Activated CD8-positive, alpha-beta memory T cell treated with anti-CD3 and anti-CD28 coated beads, Interleukin-2, amount 10 ng/mL, durations not matched to agents 7 days and 5 days (primary cell): ENCODE measurements around the gene CHST13. TPM values are rescaled to one million over a fixed set of nuclear protein-coding genes. Genes with fewer than 3 reads are reported as not detected.
A peak's percentile ranks its signal among the peaks of the same experiment; 100 is the strongest.

Experiments used
- ATAC-seq: fragments of 150-1000 bp; cut with Tn5 transposase; one replicate; pipeline ENCODE4 v1.10.0; 2021; ENCODE audit warnings: moderate library complexity
- CTCF ChIA-PET: fragments of 350-600 bp; sonication (Branson Sonifier 250); formaldehyde crosslinking; loops from one replicate; lab custom pipeline; 2021; ENCODE audit warnings: antibody characterized with exemption; lab: Charles Lee
- DNase-seq: peaks from one replicate; pipeline ENCODE4 v3.0.0-alpha.2; 2020
- H3K27ac Mint-ChIP-seq: one replicate; pipeline ENCODE4 v1.8.0; 2021; ENCODE audit warnings: mild to moderate bottlenecking, mixed read lengths
- H3K27me3 Mint-ChIP-seq: one replicate; pipeline ENCODE4 v1.8.0; 2021; ENCODE audit warnings: mixed read lengths
- H3K36me3 Mint-ChIP-seq: one replicate; pipeline ENCODE4 v1.8.0; 2021; ENCODE audit warnings: mild to moderate bottlenecking, mixed read lengths
- H3K4me1 Mint-ChIP-seq: one replicate; pipeline ENCODE4 v1.8.0; 2021; ENCODE audit warnings: mixed read lengths
- H3K4me3 Mint-ChIP-seq: one replicate; pipeline ENCODE4 v1.8.0; 2021; ENCODE audit warnings: mild to moderate bottlenecking, moderate library complexity, mixed read lengths
- H3K9me3 Mint-ChIP-seq: one replicate; pipeline ENCODE4 v1.8.0; 2022; ENCODE audit warnings: low read depth, mixed read lengths
- total RNA-seq, 2 experiments: library from RNA; stranded (reverse); gene quantifications; one replicate each; pipeline ENCODE4 v1.2.3, GENCODE V29; 2021

CHST13 gene
- total RNA-seq, 2 experiments from 2014 or later = not detected

GRCh38 chr3:126538966-126539365 lies 15.0 kb downstream of the CHST13 start:
- Mint-ChIP-seq H3K9me3 (peaks cover 3% of the 10 kb centered on the region), H3K27ac (no peak overlapping the region), H3K4me3 (no peak overlapping the region), H3K27me3 (peaks cover 4% of the 10 kb centered on the region), H3K36me3 (no peaks in the 10 kb centered on the region), H3K4me1 (peaks cover 6% of the 10 kb centered on the region)
- ATAC-seq (no peak), DNase-seq (no peak)
- CTCF ChIA-PET = no interaction called here

GRCh38 chr3:126539558-126540250 lies 15.7 kb downstream of the CHST13 start:
- no peak for DNase-seq
- Mint-ChIP-seq H3K27me3 (peaks cover 3% of the 10 kb centered on the region), H3K27ac (no peak overlapping the region), H3K36me3 (no peaks in the 10 kb centered on the region), H3K9me3 (peaks cover 3% of the 10 kb centered on the region), H3K4me3 (no peak overlapping the region), H3K4me1 (peaks cover 6% of the 10 kb centered on the region)
- CTCF ChIA-PET = no interaction called here
- no peak for ATAC-seq

GRCh38 chr3:126540342-126540849 lies 16.4 kb downstream of the CHST13 start:
- H3K27ac Mint-ChIP-seq = no peak overlapping the region
- H3K9me3 Mint-ChIP-seq = peaks cover 3% of the 10 kb centered on the region
- DNase-seq (no peak), ATAC-seq (no peak)
- no peaks in the 10 kb centered on the region for H3K36me3 Mint-ChIP-seq
- CTCF ChIA-PET = no interaction called here
- peaks cover 3% of the 10 kb centered on the region for H3K27me3 Mint-ChIP-seq
- H3K4me3 Mint-ChIP-seq = no peak overlapping the region
- H3K4me1 Mint-ChIP-seq = peaks cover 6% of the 10 kb centered on the region

GRCh38 chr3:126540951-126541627 lies 17.1 kb downstream of the CHST13 start:
- H3K4me1 Mint-ChIP-seq = peaks cover 6% of the 10 kb centered on the region
- ATAC-seq = no peak

GRCh38 chr3:126541628-126542339 lies 17.8 kb downstream of the CHST13 start:
- Mint-ChIP-seq H3K36me3 (no peaks in the 10 kb centered on the region), H3K4me1 (peaks cover 6% of the 10 kb centered on the region), H3K27me3 (peaks cover 5% of the 10 kb centered on the region), H3K27ac (no peak overlapping the region), H3K4me3 (no peak overlapping the region), H3K9me3 (peaks cover 3% of the 10 kb centered on the region)
- CTCF ChIA-PET = no interaction called here
- ATAC-seq (no peak), DNase-seq (no peak)

More at GRCh38 chr3:126540951-126541627, 17.1 kb downstream of the CHST13 start:
- H3K27ac Mint-ChIP-seq = no peak overlapping the region
- no peaks in the 10 kb centered on the region for H3K36me3 Mint-ChIP-seq
- H3K9me3 Mint-ChIP-seq = peaks cover 3% of the 10 kb centered on the region
- CTCF ChIA-PET = no interaction called here
- H3K4me3 Mint-ChIP-seq = no peak overlapping the region
- peaks cover 3% of the 10 kb centered on the region for H3K27me3 Mint-ChIP-seq
- DNase-seq = no peak

- H3K27ac Mint-ChIP-seq = no peak overlapping the region
- DNase-seq (peak; percentile 37), ATAC-seq (no peak)
- CTCF ChIA-PET = no interaction called here
- H3K4me1 Mint-ChIP-seq = peaks cover 6% of the 10 kb centered on the region
- no peaks in the 10 kb centered on the region for H3K36me3 Mint-ChIP-seq
- H3K4me3 Mint-ChIP-seq = no peak overlapping the region
- peaks cover 11% of the 10 kb centered on the region for H3K27me3 Mint-ChIP-seq
- peaks cover 3% of the 10 kb centered on the region for H3K9me3 Mint-ChIP-seq
Observed at GRCh38 chr3:126542340-126543241, 18.6 kb downstream of the CHST13 start.

- Mint-ChIP-seq H3K9me3 (peaks cover 3% of the 10 kb centered on the region), H3K27ac (no peak overlapping the region), H3K4me3 (no peak overlapping the region), H3K4me1 (peaks cover 6% of the 10 kb centered on the region), H3K27me3 (peaks cover 12% of the 10 kb centered on the region), H3K36me3 (no peaks in the 10 kb centered on the region)
- no peak for DNase-seq
- ATAC-seq = no peak
- CTCF ChIA-PET = no interaction called here
Observed at GRCh38 chr3:126543457-126544061, 19.6 kb downstream of the CHST13 start.

- ATAC-seq (no peak), DNase-seq (peak; percentile 27)
- Mint-ChIP-seq H3K4me1 (peaks cover 6% of the 10 kb centered on the region), H3K27me3 (peaks cover 17% of the 10 kb centered on the region), H3K36me3 (no peaks in the 10 kb centered on the region), H3K27ac (no peak overlapping the region), H3K4me3 (no peak overlapping the region), H3K9me3 (peaks cover 3% of the 10 kb centered on the region)
- CTCF ChIA-PET = no interaction called here
Observed at GRCh38 chr3:126544596-126545281, 20.8 kb downstream of the CHST13 start.

- CTCF ChIA-PET = no interaction called here
- ATAC-seq (no peak), DNase-seq (no peak)
- no peak overlapping the region for H3K27ac Mint-ChIP-seq
- peaks cover 4% of the 10 kb centered on the region for H3K4me1 Mint-ChIP-seq
- H3K9me3 Mint-ChIP-seq = no peaks in the 10 kb centered on the region
- no peak overlapping the region for H3K4me3 Mint-ChIP-seq
- no peaks in the 10 kb centered on the region for H3K36me3 Mint-ChIP-seq
- H3K27me3 Mint-ChIP-seq = peaks cover 17% of the 10 kb centered on the region
Observed at GRCh38 chr3:126545544-126545943, 21.6 kb downstream of the CHST13 start.

- ATAC-seq (no peak), DNase-seq (peak; percentile 31)
- peaks cover 14% of the 10 kb centered on the region for H3K27me3 Mint-ChIP-seq
- no peaks in the 10 kb centered on the region for H3K36me3 Mint-ChIP-seq
- no peaks in the 10 kb centered on the region for H3K9me3 Mint-ChIP-seq
- H3K4me1 Mint-ChIP-seq = no peaks in the 10 kb centered on the region
- H3K27ac Mint-ChIP-seq = no peak overlapping the region
- CTCF ChIA-PET = no interaction called here
- no peak overlapping the region for H3K4me3 Mint-ChIP-seq
Observed at GRCh38 chr3:126546013-126546412, 22.1 kb downstream of the CHST13 start.

GRCh38 chr3:126546549-126547239 lies 22.7 kb downstream of the CHST13 start:
- no peak for ATAC-seq
- DNase-seq = no peak
- Mint-ChIP-seq H3K36me3 (no peaks in the 10 kb centered on the region), H3K4me3 (no peak overlapping the region), H3K4me1 (no peaks in the 10 kb centered on the region), H3K9me3 (no peaks in the 10 kb centered on the region), H3K27ac (no peak overlapping the region), H3K27me3 (peaks cover 14% of the 10 kb centered on the region)
- CTCF ChIA-PET = no interaction called here

- ATAC-seq (no peak), DNase-seq (no peak)
- H3K4me3 Mint-ChIP-seq = no peak overlapping the region
- no peak overlapping the region for H3K27ac Mint-ChIP-seq
- no peaks in the 10 kb centered on the region for H3K9me3 Mint-ChIP-seq
- no peaks in the 10 kb centered on the region for H3K4me1 Mint-ChIP-seq
- H3K27me3 Mint-ChIP-seq = peaks cover 14% of the 10 kb centered on the region
- CTCF ChIA-PET = no interaction called here
- no peaks in the 10 kb centered on the region for H3K36me3 Mint-ChIP-seq
Observed at GRCh38 chr3:126547721-126548120, 23.8 kb downstream of the CHST13 start.
